ENCODE results near the gene HLA-DQB1.

DNA sequence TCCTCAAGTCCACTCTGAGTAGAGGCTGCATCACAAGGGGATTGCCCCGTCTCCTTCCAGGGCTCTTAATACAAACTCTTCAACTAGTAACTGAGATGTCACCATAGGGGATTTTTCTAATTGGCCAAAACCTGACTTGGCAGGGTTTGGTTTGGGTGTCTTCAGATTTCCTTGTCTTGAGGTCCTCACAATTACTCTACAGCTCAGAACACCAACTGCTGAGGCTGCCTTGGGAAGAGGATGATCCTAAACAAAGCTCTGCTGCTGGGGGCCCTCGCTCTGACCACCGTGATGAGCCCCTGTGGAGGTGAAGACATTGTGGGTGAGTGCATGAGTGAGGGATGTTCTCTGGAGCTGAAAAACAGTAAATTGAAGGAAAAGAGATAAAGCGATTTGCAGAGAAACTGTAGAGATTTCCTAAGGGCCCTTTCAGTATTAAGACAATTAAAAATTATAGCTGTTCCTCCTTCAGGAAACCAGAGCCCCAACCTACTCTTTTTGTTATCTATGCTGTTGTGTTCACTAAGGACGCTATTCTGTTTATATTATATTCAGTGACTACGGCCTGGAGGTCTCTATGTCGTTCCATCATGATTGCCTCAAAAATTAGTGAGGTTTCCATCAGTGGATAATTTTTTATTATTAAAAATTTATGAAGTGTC, 29.1 kb downstream of the HLA-DQB1 start, which contains the start of gene HLA-DQA1:
- TF ChIP-seq, protein P1, sequence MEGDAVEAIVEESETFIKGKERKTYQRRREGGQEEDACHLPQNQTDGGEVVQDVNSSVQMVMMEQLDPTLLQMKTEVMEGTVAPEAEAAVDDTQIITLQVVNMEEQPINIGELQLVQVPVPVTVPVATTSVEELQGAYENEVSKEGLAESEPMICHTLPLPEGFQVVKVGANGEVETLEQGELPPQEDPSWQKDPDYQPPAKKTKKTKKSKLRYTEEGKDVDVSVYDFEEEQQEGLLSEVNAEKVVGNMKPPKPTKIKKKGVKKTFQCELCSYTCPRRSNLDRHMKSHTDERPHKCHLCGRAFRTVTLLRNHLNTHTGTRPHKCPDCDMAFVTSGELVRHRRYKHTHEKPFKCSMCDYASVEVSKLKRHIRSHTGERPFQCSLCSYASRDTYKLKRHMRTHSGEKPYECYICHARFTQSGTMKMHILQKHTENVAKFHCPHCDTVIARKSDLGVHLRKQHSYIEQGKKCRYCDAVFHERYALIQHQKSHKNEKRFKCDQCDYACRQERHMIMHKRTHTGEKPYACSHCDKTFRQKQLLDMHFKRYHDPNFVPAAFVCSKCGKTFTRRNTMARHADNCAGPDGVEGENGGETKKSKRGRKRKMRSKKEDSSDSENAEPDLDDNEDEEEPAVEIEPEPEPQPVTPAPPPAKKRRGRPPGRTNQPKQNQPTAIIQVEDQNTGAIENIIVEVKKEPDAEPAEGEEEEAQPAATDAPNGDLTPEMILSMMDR (conservative IDR thresholded peaks at IDR 0.05 in 1 of 2, IDR thresholded peaks at IDR 0.05 in 1 of 2; ENCODE audit: low read depth in 1 of 2, low read length in 2 of 2): no peak
- no peak for TF ChIP-seq EZH2 (IDR thresholded peaks at IDR 0.05; ENCODE audit: low read length, missing control alignments)

Data from fibroblast of lung (primary cell).